Upper lobe of right lung (tissue), 1 donor: ENCODE results near the gene VAMP2. TPM values are rescaled to one million over a fixed set of nuclear protein-coding genes. Genes with fewer than 3 reads are reported as not detected.

Experiments
- ATAC-seq: fragments of 200-7000 bp; cut with Tn5 transposase; one replicate; pipeline ENCODE4 v1.9.1; 2020; ENCODE audit warnings: mild to moderate bottlenecking, moderate library complexity
- DNase-seq: peaks from one replicate; pipeline ENCODE4 v3.0.0-alpha.2; 2020
- H3K27ac ChIP-seq: fragments of 200-600 bp; one replicate; pipeline ENCODE4 v1.8.0; 2022
- H3K27me3 ChIP-seq: fragments of 200-600 bp; one replicate; pipeline ENCODE4 v1.8.0; 2022; ENCODE audit warnings: mild to moderate bottlenecking
- H3K36me3 ChIP-seq: fragments of 200-600 bp; one replicate; pipeline ENCODE4 v1.8.0; 2022
- H3K4me1 ChIP-seq: fragments of 200-600 bp; one replicate; pipeline ENCODE4 v1.8.0; 2022
- H3K4me3 ChIP-seq: fragments of 200-600 bp; one replicate; pipeline ENCODE4 v1.8.0; 2022; ENCODE audit warnings: mild to moderate bottlenecking
- H3K9me3 ChIP-seq: fragments of 200-600 bp; one replicate; pipeline ENCODE4 v1.8.0; 2022
- CTCF ChIP-seq: fragments of 200-600 bp; IDR thresholded peaks from one replicate; pipeline ENCODE4 v1.8.0; 2022; ENCODE audit warnings: antibody characterized with exemption
- intact Hi-C: fragments of 100-400 bp; cut with DNase I; formaldehyde crosslinking; loops from one replicate; pipeline ENCODE4 v1.11.0; 2022
- total RNA-seq: library from RNA; stranded (reverse); fragmentation: NEBNext Ultra II Directional; extraction: Animal tissue kit (Norgen Biotek cat#: 25700); gene quantifications from one replicate; pipeline ENCODE4 v1.2.1, GENCODE V29; 2021
- donor health status: DM: no; HTN: yes; CAD: no; lungs with severe emphysema.

Gene VAMP2
- total RNA-seq, 1 donor from 2014 or later = 78.1 TPM

- no peaks in the 10 kb centered on the region for H3K9me3 ChIP-seq
- peaks cover 9% of the 10 kb centered on the region for H3K27me3 ChIP-seq
- no peak for ATAC-seq
- intact Hi-C loops = no loop called here
- H3K4me1 ChIP-seq = peaks cover 5% of the 10 kb centered on the region
- H3K36me3 ChIP-seq = no peaks in the 10 kb centered on the region
- H3K27ac ChIP-seq = no peak overlapping the region
- H3K4me3 ChIP-seq = no peak overlapping the region
- no peak for DNase-seq
- no peak for TF ChIP-seq CTCF
Measured at GRCh38 chr17:8131844-8132441, 30.8 kb downstream of the VAMP2 start.

GRCh38 chr17:8128125-8128784 lies 34.5 kb downstream of the VAMP2 start:
- Histone ChIP-seq H3K4me3 (no peak overlapping the region), H3K27me3 (peaks cover 23% of the 10 kb centered on the region), H3K4me1 (peaks cover 35% of the 10 kb centered on the region), H3K36me3 (no peaks in the 10 kb centered on the region), H3K27ac (no peak overlapping the region), H3K9me3 (no peaks in the 10 kb centered on the region)
- ATAC-seq = no peak
- DNase-seq = no peak
- no peak for TF ChIP-seq CTCF
- intact Hi-C loops = no loop called here

GRCh38 chr17:8126491-8127066 lies 36.2 kb downstream of the VAMP2 start:
- DNase-seq (peak; percentile 74), ATAC-seq (peak; percentile 65)
- peaks cover 49% of the 10 kb centered on the region for H3K4me1 ChIP-seq
- H3K4me3 ChIP-seq = peak overlapping the region; percentile 64
- no peaks in the 10 kb centered on the region for H3K36me3 ChIP-seq
- no peaks in the 10 kb centered on the region for H3K9me3 ChIP-seq
- intact Hi-C loops = no loop called here
- no peak for TF ChIP-seq CTCF
- H3K27me3 ChIP-seq = peaks cover 30% of the 10 kb centered on the region
- no peak overlapping the region for H3K27ac ChIP-seq

GRCh38 chr17:8125947-8126490 lies 36.7 kb downstream of the VAMP2 start:
- ATAC-seq (no peak), DNase-seq (no peak)
- H3K4me3 ChIP-seq = peak overlapping the region; percentile 64
- intact Hi-C loops = no loop called here
- H3K36me3 ChIP-seq = no peaks in the 10 kb centered on the region
- no peak for TF ChIP-seq CTCF
- H3K9me3 ChIP-seq = no peaks in the 10 kb centered on the region
- H3K27me3 ChIP-seq = peaks cover 30% of the 10 kb centered on the region
- peaks cover 54% of the 10 kb centered on the region for H3K4me1 ChIP-seq
- no peak overlapping the region for H3K27ac ChIP-seq

GRCh38 chr17:8125154-8125946 lies 37.4 kb downstream of the VAMP2 start:
- no peaks in the 10 kb centered on the region for H3K9me3 ChIP-seq
- H3K4me1 ChIP-seq = peaks cover 61% of the 10 kb centered on the region
- H3K36me3 ChIP-seq = no peaks in the 10 kb centered on the region
- TF ChIP-seq CTCF = no peak
- DNase-seq = peak; percentile 82
- peak overlapping the region; percentile 64 for H3K4me3 ChIP-seq
- intact Hi-C loops = no loop called here
- peaks cover 30% of the 10 kb centered on the region for H3K27me3 ChIP-seq
- peak; percentile 56 for ATAC-seq
- no peak overlapping the region for H3K27ac ChIP-seq
